HepG2 (cell line): ENCODE results near the gene CTNNBL1. TPM values are rescaled to one million over a fixed set of nuclear protein-coding genes. Genes with fewer than 3 reads are reported as not detected.
A peak's percentile ranks its signal among the peaks of the same experiment; 100 is the strongest.

Source experiments
- ATAC-seq: fragments of 200-7000 bp; cut with Tn5 transposase; 3 replicates; pipeline ENCODE4 v1.9.1; 2020; ENCODE audit warnings: mild to moderate bottlenecking, moderate library complexity
- BruUV-seq: library from RNA; stranded (reverse); fragments of 400-500 nt; replicated peaks from 2 replicates; lab custom pipeline; 2021; lab: Mats Ljungman, UMichigan
- CTCF ChIA-PET: fragments of 300-600 bp; formaldehyde crosslinking; extraction: SDS; loops from one replicate; lab custom pipeline; 2021; ENCODE audit warnings: low total read pairs, inconsistent platforms, low intra/inter-chr PET ratio; lab: Yijun Ruan, JAX
- POLR2A ChIA-PET: fragments of 350-600 bp; sonication (Branson Sonifier 250); formaldehyde crosslinking; loops from one replicate; lab custom pipeline; 2020; ENCODE audit warnings: antibody characterized with exemption, inconsistent platforms; lab: Yijun Ruan, JAX
- DNase-seq: peaks from one replicate; pipeline ENCODE4 v3.0.0-alpha.2; 2015; ENCODE audit warnings: low spot score
- FAIRE-seq: peaks from 3 replicates; lab custom pipeline; 2011; peaks lifted over from hg19 to GRCh38; lab: Jason Lieb, UNC
- H2AFZ ChIP-seq: one replicate; pipeline ENCODE4 v1.6.1; 2011; ENCODE audit warnings: low read length, inconsistent platforms
- H3K27ac ChIP-seq: fragments of 300-600 bp; 3 replicates; pipeline ENCODE4 v1.8.0; 2011; ENCODE audit warnings: mixed run types, mild to moderate bottlenecking, mixed read lengths, low read length, inconsistent platforms; ENCODE audit not compliant: insufficient read depth; ENCODE audit errors: extremely low read length
- H3K27me3 ChIP-seq, 2 experiments: fragments of 200-600 bp in 1 of 2; 2 replicates in 1 of 2; 3 replicates in 1 of 2; pipeline versions ENCODE4 v1.6.0 to v1.8.0; 2011; ENCODE audit warnings: low read length in 2 of 2, mild to moderate bottlenecking in 2 of 2, moderate library complexity in 2 of 2, inconsistent platforms in 1 of 2; ENCODE audit not compliant: insufficient read depth in 2 of 2, control insufficient read depth in 1 of 2
- H3K36me3 ChIP-seq, 2 experiments: fragments of 200-600 bp in 1 of 2; replicated peaks in 1 of 2; 2 replicates in 1 of 2; 3 replicates in 1 of 2; pipeline versions ENCODE4 v1.5.1 to v1.8.0; 2011; ENCODE audit warnings: low read length in 2 of 2, inconsistent platforms in 1 of 2; ENCODE audit not compliant: insufficient read depth in 2 of 2, control insufficient read depth in 1 of 2
- H3K4me1 ChIP-seq: 2 replicates; pipeline ENCODE4 v1.5.1; 2012; ENCODE audit warnings: low read length, inconsistent platforms; ENCODE audit not compliant: insufficient read depth
- H3K4me2 ChIP-seq: 2 replicates; pipeline ENCODE4 v1.6.0; 2011; ENCODE audit warnings: low read depth, low read length, inconsistent platforms
- H3K4me3 ChIP-seq, 3 experiments: fragments of 200-600 bp in 1 of 3; sonication (generic), shearing (Covaris generic) in 1 of 3; replicated peaks in 1 of 3; 2 replicates each; pipeline ENCODE4 v1.5.1; 2011 to 2016; ENCODE audit warnings: low read length in 3 of 3, inconsistent platforms in 2 of 3, low read depth in 2 of 3, mild to moderate bottlenecking in 2 of 3, control low read depth in 1 of 3, mixed read lengths in 1 of 3; ENCODE audit not compliant: insufficient read depth in 1 of 3
- H3K79me2 ChIP-seq: one replicate; pipeline ENCODE4 v1.6.1; 2011; ENCODE audit warnings: low read length, inconsistent platforms; ENCODE audit not compliant: insufficient read depth
- H3K9ac ChIP-seq: 2 replicates; pipeline ENCODE4 v1.6.0; 2011; ENCODE audit warnings: mild to moderate bottlenecking, low read depth, low read length, inconsistent platforms; ENCODE audit not compliant: insufficient read depth
- H3K9me3 ChIP-seq: 2 replicates; pipeline ENCODE4 v1.5.1; 2012; ENCODE audit warnings: mild to moderate bottlenecking, low read length
- H4K20me1 ChIP-seq: 2 replicates; pipeline ENCODE4 v1.6.0; 2011; ENCODE audit warnings: inconsistent platforms, mild to moderate bottlenecking, low read length, moderate library complexity; ENCODE audit not compliant: insufficient read depth
- CREM ChIP-seq, 2 experiments: sonication (generic) in 1 of 2; formaldehyde crosslinking in 1 of 2; IDR thresholded peaks; 2 replicates each; pipeline versions ENCODE4 v1.4.0 to v1.6.1; 2016 to 2020; ENCODE audit warnings: antibody characterized with exemption in 1 of 2, mild to moderate bottlenecking in 1 of 2, missing genetic modification reagents in 1 of 2
- FOXA1 ChIP-seq, 2 experiments: fragments of 450-650 bp in 1 of 2; sonication (generic) in 1 of 2; formaldehyde crosslinking in 1 of 2; IDR thresholded peaks; 2 replicates each; pipeline versions ENCODE4 v1.4.0 to v1.6.1; 2016 to 2020; ENCODE audit warnings: missing genetic modification reagents in 1 of 2
- KMT2B ChIP-seq: IDR thresholded peaks from 2 replicates; pipeline ENCODE4 v1.6.1; 2016; ENCODE audit warnings: missing genetic modification reagents, missing compliant biosample characterization
- PRDM4 ChIP-seq: sonication (generic); formaldehyde crosslinking; IDR thresholded peaks from 2 replicates; pipeline ENCODE4 v1.9.0; 2021; ENCODE audit warnings: missing genetic modification reagents, borderline replicate concordance
- REPIN1 ChIP-seq: sonication (generic); formaldehyde crosslinking; IDR thresholded peaks from 2 replicates; pipeline ENCODE4 v1.8.0; 2022; ENCODE audit warnings: missing genetic modification reagents, low read depth, mild to moderate bottlenecking, borderline replicate concordance
- SALL1 ChIP-seq: sonication (generic); formaldehyde crosslinking; IDR thresholded peaks from 2 replicates; pipeline ENCODE4 v1.8.0; 2022; ENCODE audit warnings: mild to moderate bottlenecking, missing genetic modification reagents
- SOX5 ChIP-seq: IDR thresholded peaks from 2 replicates; pipeline ENCODE4 v1.6.1; 2016; ENCODE audit warnings: borderline replicate concordance
- STAT6 ChIP-seq: sonication (generic); formaldehyde crosslinking; IDR thresholded peaks from 2 replicates; pipeline ENCODE4 v1.4.0; 2020; ENCODE audit warnings: missing genetic modification reagents, mild to moderate bottlenecking, borderline replicate concordance
- ZKSCAN1 ChIP-seq: fragments of 150-350 bp; IDR thresholded peaks from 2 replicates; pipeline ENCODE4 v1.6.1; 2014; ENCODE audit warnings: low read length
- ZNF44 ChIP-seq: sonication (generic); formaldehyde crosslinking; IDR thresholded peaks from 2 replicates; pipeline ENCODE4 v1.5.1; 2020; ENCODE audit warnings: mild to moderate bottlenecking, missing genetic modification reagents
- WGBS: methylation state at CpG from one replicate; pipeline ENCODE4 v1.1.6; 2017; ENCODE audit warnings: low lambda C conversion rate; 5-methylcytosine and 5-hydroxymethylcytosine counted together
- in situ Hi-C: cut with HindIII; loops from 2 replicates; pipeline ENCODE4 v1.10.0; 2017; ENCODE audit warnings: low pct_unique_long_range_greater_than_20kb; ENCODE audit not compliant: extremely low pct_ligation_motif_present
- intact Hi-C: fragments of 100-400 bp; cut with micrococcal nuclease; formaldehyde crosslinking; loops from one replicate; pipeline ENCODE4 v1.10.0; 2022; ENCODE audit not compliant: unreplicated experiment
- polyA plus RNA-seq, 8 experiments: library from polyadenylated mRNA; depleted of rRNA in 3 of 8; stranded (reverse) in 7 of 8; unstranded in 1 of 8; fragments of >200 nt; fragmentation: Illumina TruSeq in 4 of 8; extraction: Trizol in 4 of 8; gene quantifications; 2 replicates each; pipeline versions ENCODE4 v1.2.1 to v1.2.3, GENCODE V29; 2011 to 2016; ENCODE audit warnings: low read depth in 4 of 8, missing spikeins in 1 of 8, mixed read lengths in 1 of 8; ENCODE audit not compliant: insufficient read depth in 1 of 8
- total RNA-seq, 5 experiments: library from RNA; depleted of rRNA; stranded (reverse); fragments of >200 nt; fragmentation: Illumina TruSeq; extraction: Trizol; gene quantifications; 2 replicates each; pipeline ENCODE4 v1.2.3, GENCODE V29; 2016; ENCODE audit warnings: low read depth in 1 of 5
- TF ChIP-seq, protein P1 (sequence below): sonication (generic); formaldehyde crosslinking; conservative IDR thresholded peaks from 2 replicates; pipeline ENCODE4 v1.4.0; 2020; ENCODE audit warnings: mild to moderate bottlenecking, missing genetic modification reagents, moderate library complexity
- TF ChIP-seq, protein P2 (sequence below): sonication (generic); formaldehyde crosslinking; conservative IDR thresholded peaks from 2 replicates; pipeline ENCODE4 v1.8.0; 2022; ENCODE audit warnings: missing genetic modification reagents
- TF ChIP-seq, protein P3 (sequence below): sonication (generic); formaldehyde crosslinking; IDR thresholded peaks from 2 replicates; pipeline ENCODE4 v1.8.1; 2023; ENCODE audit warnings: missing genetic modification reagents, mild to moderate bottlenecking, borderline replicate concordance

Gene CTNNBL1
- total and polyA plus RNA-seq, 2 of the 13 experiments (the other 11 are each of a cell fraction or from before 2014, with no cell fraction given), result 49.3 to 94.6 TPM

- in situ Hi-C loops, result no loop called here
- no peak for ATAC-seq
- no TSS peak for BruUV-seq
- TF ChIP-seq PRDM4 (CRISPR knock-in tag) (no peak), SOX5 (CRISPR knock-in tag) (0 out of 2 replicates have a peak, but pooled peaks have one; percentile 36), REPIN1 (peak; percentile 63; the same call in 1 of the 2 replicates), STAT6 (no peak), ZNF44 (no peak), SALL1 (peak; percentile 63; the same call in 1 of the 2 replicates), FOXA1 (IDR thresholded peaks at IDR 0.05) (no peak), FOXA1 (CRISPR knock-in tag; IDR thresholded peaks at IDR 0.05) (no peak), ZKSCAN1 (no peak), CREM (IDR thresholded peaks at IDR 0.05) (no peak), CREM (CRISPR knock-in tag; IDR thresholded peaks at IDR 0.05) (no peak), KMT2B (CRISPR knock-in tag) (no peak)
- TF ChIP-seq, protein P1, sequence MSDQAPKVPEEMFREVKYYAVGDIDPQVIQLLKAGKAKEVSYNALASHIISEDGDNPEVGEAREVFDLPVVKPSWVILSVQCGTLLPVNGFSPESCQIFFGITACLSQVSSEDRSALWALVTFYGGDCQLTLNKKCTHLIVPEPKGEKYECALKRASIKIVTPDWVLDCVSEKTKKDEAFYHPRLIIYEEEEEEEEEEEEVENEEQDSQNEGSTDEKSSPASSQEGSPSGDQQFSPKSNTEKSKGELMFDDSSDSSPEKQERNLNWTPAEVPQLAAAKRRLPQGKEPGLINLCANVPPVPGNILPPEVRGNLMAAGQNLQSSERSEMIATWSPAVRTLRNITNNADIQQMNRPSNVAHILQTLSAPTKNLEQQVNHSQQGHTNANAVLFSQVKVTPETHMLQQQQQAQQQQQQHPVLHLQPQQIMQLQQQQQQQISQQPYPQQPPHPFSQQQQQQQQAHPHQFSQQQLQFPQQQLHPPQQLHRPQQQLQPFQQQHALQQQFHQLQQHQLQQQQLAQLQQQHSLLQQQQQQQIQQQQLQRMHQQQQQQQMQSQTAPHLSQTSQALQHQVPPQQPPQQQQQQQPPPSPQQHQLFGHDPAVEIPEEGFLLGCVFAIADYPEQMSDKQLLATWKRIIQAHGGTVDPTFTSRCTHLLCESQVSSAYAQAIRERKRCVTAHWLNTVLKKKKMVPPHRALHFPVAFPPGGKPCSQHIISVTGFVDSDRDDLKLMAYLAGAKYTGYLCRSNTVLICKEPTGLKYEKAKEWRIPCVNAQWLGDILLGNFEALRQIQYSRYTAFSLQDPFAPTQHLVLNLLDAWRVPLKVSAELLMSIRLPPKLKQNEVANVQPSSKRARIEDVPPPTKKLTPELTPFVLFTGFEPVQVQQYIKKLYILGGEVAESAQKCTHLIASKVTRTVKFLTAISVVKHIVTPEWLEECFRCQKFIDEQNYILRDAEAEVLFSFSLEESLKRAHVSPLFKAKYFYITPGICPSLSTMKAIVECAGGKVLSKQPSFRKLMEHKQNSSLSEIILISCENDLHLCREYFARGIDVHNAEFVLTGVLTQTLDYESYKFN (CRISPR knock-in tag), result peak; percentile 71
- TF ChIP-seq, protein P2, sequence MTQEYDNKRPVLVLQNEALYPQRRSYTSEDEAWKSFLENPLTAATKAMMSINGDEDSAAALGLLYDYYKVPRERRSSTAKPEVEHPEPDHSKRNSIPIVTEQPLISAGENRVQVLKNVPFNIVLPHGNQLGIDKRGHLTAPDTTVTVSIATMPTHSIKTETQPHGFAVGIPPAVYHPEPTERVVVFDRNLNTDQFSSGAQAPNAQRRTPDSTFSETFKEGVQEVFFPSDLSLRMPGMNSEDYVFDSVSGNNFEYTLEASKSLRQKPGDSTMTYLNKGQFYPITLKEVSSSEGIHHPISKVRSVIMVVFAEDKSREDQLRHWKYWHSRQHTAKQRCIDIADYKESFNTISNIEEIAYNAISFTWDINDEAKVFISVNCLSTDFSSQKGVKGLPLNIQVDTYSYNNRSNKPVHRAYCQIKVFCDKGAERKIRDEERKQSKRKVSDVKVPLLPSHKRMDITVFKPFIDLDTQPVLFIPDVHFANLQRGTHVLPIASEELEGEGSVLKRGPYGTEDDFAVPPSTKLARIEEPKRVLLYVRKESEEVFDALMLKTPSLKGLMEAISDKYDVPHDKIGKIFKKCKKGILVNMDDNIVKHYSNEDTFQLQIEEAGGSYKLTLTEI, result no peak
- TF ChIP-seq, protein P3, sequence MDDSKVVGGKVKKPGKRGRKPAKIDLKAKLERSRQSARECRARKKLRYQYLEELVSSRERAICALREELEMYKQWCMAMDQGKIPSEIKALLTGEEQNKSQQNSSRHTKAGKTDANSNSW (CRISPR knock-in tag), result no peak
These were observed 20.4 kb upstream of the CTNNBL1 start for GRCh38 chr20:37673444-37673843.

More at GRCh38 chr20:37673444-37673843, 20.4 kb upstream of the CTNNBL1 start:
- Histone ChIP-seq H2AFZ (no peak overlapping the region), H4K20me1 (no peaks in the 10 kb centered on the region), H3K4me3 (no peak overlapping the region), H3K27ac (no peak overlapping the region), H3K36me3 (no peaks in the 10 kb centered on the region), H3K79me2 (no peaks in the 10 kb centered on the region), H3K27me3 (peaks cover 1 to 5% of the 10 kb centered on the region in 2 experiments; a peak in 2 of 5 replicates), H3K9ac (no peak overlapping the region), H3K4me2 (peak overlapping the region; percentile 50), H3K4me1 (peaks cover 54% of the 10 kb centered on the region), H3K9me3 (no peaks in the 10 kb centered on the region)
- CTCF ChIA-PET, result no interaction called here
- DNase-seq, result no peak
- no peak for FAIRE-seq
- intact Hi-C loops, result no loop called here
- POLR2A ChIA-PET, result no interaction called here
- 0% methylated on average over 1 of the region's 1 CpG for WGBS
